HG03571 (cell line): ENCODE data around the gene SP100.
"Not testable (repeated sequence)": the region's sequence is repeated elsewhere in the genome, so short reads cannot be mapped to it uniquely, and the experiment has no call there.

Experiments
- ATAC-seq: cut with Tn5 transposase; IDR thresholded peaks from one replicate; pipeline ENCODE4 v1.9.1; 2021; ENCODE audit not compliant: unreplicated experiment

SP100 gene

GRCh38 chr2:230418341-230419016 is 2.5 kb downstream of the SP100 start:
- no peak for ATAC-seq

GRCh38 chr2:230419181-230419580 is 3.2 kb downstream of the SP100 start:
- ATAC-seq: no peak

- no peak for ATAC-seq
Observed at GRCh38 chr2:230422149-230422548, 6.1 kb downstream of the SP100 start.

- no peak for ATAC-seq
Observed at GRCh38 chr2:230423851-230424458, 8.0 kb downstream of the SP100 start.

- no peak for ATAC-seq
Observed at GRCh38 chr2:230425377-230425776, 9.4 kb downstream of the SP100 start.

GRCh38 chr2:230429513-230429912 is 13.5 kb downstream of the SP100 start:
- no peak for ATAC-seq

- no peak for ATAC-seq
Observed at GRCh38 chr2:230430957-230431910, 15.2 kb downstream of the SP100 start.

- ATAC-seq: no peak
Observed at GRCh38 chr2:230434677-230435324, 18.8 kb downstream of the SP100 start.

- no peak for ATAC-seq
Observed at GRCh38 chr2:230435431-230435830, 19.4 kb downstream of the SP100 start.

- ATAC-seq: not testable (repeated sequence)
Observed at GRCh38 chr2:230439121-230439520, 23.1 kb downstream of the SP100 start.

GRCh38 chr2:230439590-230439989 is 23.6 kb downstream of the SP100 start:
- no peak for ATAC-seq

GRCh38 chr2:230441227-230441897 is 25.4 kb downstream of the SP100 start:
- peak; percentile 68 for ATAC-seq

GRCh38 chr2:230443541-230443940 is 27.5 kb downstream of the SP100 start:
- no peak for ATAC-seq

- no peak for ATAC-seq
Observed at GRCh38 chr2:230444832-230445231, 28.8 kb downstream of the SP100 start.

GRCh38 chr2:230447036-230447435 is 31.0 kb downstream of the SP100 start:
- no peak for ATAC-seq

GRCh38 chr2:230447455-230448451 is 31.8 kb downstream of the SP100 start:
- peak; percentile 69 for ATAC-seq

GRCh38 chr2:230449901-230450467 is 34.0 kb downstream of the SP100 start:
- no peak for ATAC-seq

- no peak for ATAC-seq
Observed at GRCh38 chr2:230453006-230453405, 37.0 kb downstream of the SP100 start.
